ENCODE results near the gene FILIP1L. TPM values are rescaled to one million over a fixed set of nuclear protein-coding genes. Genes with fewer than 3 reads are reported as not detected.
A peak's percentile ranks its signal among the peaks of the same experiment; 100 is the strongest.

The FILIP1L gene
- total and polyA plus RNA-seq, 2 of the 4 experiments (the other 2 are of a cell fraction), result 11.5 to 19.9 TPM

DNA sequence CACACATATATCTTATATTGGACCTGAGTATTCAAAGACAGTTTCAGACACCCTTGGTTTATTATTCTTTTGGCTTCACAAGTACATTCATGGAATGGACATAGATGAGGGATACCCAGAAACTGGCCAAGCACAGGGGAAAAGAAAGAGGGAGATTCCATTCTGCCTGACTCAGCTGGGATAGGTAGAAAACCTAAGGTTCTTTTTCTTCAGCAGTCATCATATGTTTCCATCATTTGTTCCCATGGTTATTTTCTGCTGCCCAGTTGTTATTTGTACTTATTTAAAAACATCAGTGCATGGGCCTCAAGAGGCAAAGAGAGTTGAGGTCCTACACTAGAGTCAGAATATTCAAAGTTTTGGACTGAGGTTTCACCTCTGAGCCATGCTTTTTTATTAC, 91.8 kb downstream of the FILIP1L start:
- H3K4me1 ChIP-seq (ENCODE audit: control insufficient read depth, insufficient read depth, low read length), result peaks cover 11% of the 10 kb centered on the region
- dilution Hi-C loops (cut with HindIII; ENCODE audit: low sequenced_read_pairs, unreplicated experiment), result no loop called here
- H2BK20ac ChIP-seq (ENCODE audit: low read depth, low read length), result no peak overlapping the region
- ATAC-seq (ENCODE audit: low read depth) (no peak), DNase-seq (no peak)
- no peak overlapping the region for H4K5ac ChIP-seq (ENCODE audit: low read depth, low read length)
- POLR2A ChIA-PET (ENCODE audit: unreplicated experiment), result no interaction called here
- H4K8ac ChIP-seq (ENCODE audit: low read depth in 2 of 2, low read length in 2 of 2), result no peak overlapping the region
- no peak overlapping the region for H2AFZ ChIP-seq (replicated peaks; ENCODE audit: low read length, poor library complexity)
- BruUV-seq (replicated peaks), result no TSS peak
- no peaks in the 10 kb centered on the region; the same call in 1 of the 2 replicates for H3K9me1 ChIP-seq (ENCODE audit: insufficient read depth, low read length)
- no peak overlapping the region for H2BK15ac ChIP-seq (ENCODE audit: low read depth, low read length)
- H3K18ac ChIP-seq (ENCODE audit: low read depth, low read length), result no peak overlapping the region
- intact Hi-C loops (cut with micrococcal nuclease), result loop anchor here (5.0 kb wide), 1 partner anchor 50 kb away; no protein-coding TSS in a partner anchor
- no peak overlapping the region for H2BK5ac ChIP-seq (ENCODE audit: low read depth, low read length, poor library complexity, severe bottlenecking)
- no peak overlapping the region for H2AK9ac ChIP-seq (replicated peaks; ENCODE audit: low read depth, low read length, poor library complexity)
- peak overlapping the region; percentile 17; the same call in 1 of the 2 replicates for H4K91ac ChIP-seq (ENCODE audit: insufficient read depth, low read depth, low read length)
- no peak overlapping the region for H3K9ac ChIP-seq (ENCODE audit: low read depth, low read length)
- no peak overlapping the region for H3K4me3 ChIP-seq (ENCODE audit: insufficient read depth, low read depth, low read length)
- TF ChIP-seq CEBPB (IDR thresholded peaks at IDR 0.05; ENCODE audit: low read depth, low read length), result no peak
- no peak for TF ChIP-seq FOS (IDR thresholded peaks at IDR 0.05; ENCODE audit: low read depth, low read length)
- TF ChIP-seq CHD1 (IDR thresholded peaks at IDR 0.05; ENCODE audit: low read depth, low read length), result no peak
- no peak for TF ChIP-seq RAD21 (IDR thresholded peaks at IDR 0.05; ENCODE audit: low read length)
- no peak for TF ChIP-seq MXI1 (IDR thresholded peaks at IDR 0.05; ENCODE audit: borderline replicate concordance, low read depth, low read length)
- no peak for TF ChIP-seq SMC3 (IDR thresholded peaks at IDR 0.05; ENCODE audit: low read depth, low read length)
- no peak for TF ChIP-seq POLR2A (IDR thresholded peaks at IDR 0.05; ENCODE audit: low read depth, low read length)
- TF ChIP-seq MAZ (IDR thresholded peaks at IDR 0.05; ENCODE audit: borderline replicate concordance, low read depth, low read length), result no peak
- no peak for TF ChIP-seq MAFK (IDR thresholded peaks at IDR 0.05; ENCODE audit: low read depth, low read length)
- no peak for TF ChIP-seq RFX5 (IDR thresholded peaks at IDR 0.05; ENCODE audit: low read depth, low read length)
- TF ChIP-seq BHLHE40 (IDR thresholded peaks at IDR 0.05; ENCODE audit: low read depth, low read length), result no peak
- TF ChIP-seq, protein P1, sequence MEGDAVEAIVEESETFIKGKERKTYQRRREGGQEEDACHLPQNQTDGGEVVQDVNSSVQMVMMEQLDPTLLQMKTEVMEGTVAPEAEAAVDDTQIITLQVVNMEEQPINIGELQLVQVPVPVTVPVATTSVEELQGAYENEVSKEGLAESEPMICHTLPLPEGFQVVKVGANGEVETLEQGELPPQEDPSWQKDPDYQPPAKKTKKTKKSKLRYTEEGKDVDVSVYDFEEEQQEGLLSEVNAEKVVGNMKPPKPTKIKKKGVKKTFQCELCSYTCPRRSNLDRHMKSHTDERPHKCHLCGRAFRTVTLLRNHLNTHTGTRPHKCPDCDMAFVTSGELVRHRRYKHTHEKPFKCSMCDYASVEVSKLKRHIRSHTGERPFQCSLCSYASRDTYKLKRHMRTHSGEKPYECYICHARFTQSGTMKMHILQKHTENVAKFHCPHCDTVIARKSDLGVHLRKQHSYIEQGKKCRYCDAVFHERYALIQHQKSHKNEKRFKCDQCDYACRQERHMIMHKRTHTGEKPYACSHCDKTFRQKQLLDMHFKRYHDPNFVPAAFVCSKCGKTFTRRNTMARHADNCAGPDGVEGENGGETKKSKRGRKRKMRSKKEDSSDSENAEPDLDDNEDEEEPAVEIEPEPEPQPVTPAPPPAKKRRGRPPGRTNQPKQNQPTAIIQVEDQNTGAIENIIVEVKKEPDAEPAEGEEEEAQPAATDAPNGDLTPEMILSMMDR (conservative IDR thresholded peaks at IDR 0.05; ENCODE audit: low read depth, low read length), result no peak
- TF ChIP-seq, protein P2, sequence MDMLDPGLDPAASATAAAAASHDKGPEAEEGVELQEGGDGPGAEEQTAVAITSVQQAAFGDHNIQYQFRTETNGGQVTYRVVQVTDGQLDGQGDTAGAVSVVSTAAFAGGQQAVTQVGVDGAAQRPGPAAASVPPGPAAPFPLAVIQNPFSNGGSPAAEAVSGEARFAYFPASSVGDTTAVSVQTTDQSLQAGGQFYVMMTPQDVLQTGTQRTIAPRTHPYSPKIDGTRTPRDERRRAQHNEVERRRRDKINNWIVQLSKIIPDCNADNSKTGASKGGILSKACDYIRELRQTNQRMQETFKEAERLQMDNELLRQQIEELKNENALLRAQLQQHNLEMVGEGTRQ (IDR thresholded peaks at IDR 0.05; ENCODE audit: low read depth, low read length), result no peak
- no peak for TF ChIP-seq NFE2L2 (IDR thresholded peaks at IDR 0.05; ENCODE audit: low read depth, low read length)
- no peak for TF ChIP-seq RCOR1 (IDR thresholded peaks at IDR 0.05; ENCODE audit: insufficient replicate concordance, low read length)
- TF ChIP-seq, protein P3, sequence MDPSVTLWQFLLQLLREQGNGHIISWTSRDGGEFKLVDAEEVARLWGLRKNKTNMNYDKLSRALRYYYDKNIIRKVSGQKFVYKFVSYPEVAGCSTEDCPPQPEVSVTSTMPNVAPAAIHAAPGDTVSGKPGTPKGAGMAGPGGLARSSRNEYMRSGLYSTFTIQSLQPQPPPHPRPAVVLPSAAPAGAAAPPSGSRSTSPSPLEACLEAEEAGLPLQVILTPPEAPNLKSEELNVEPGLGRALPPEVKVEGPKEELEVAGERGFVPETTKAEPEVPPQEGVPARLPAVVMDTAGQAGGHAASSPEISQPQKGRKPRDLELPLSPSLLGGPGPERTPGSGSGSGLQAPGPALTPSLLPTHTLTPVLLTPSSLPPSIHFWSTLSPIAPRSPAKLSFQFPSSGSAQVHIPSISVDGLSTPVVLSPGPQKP (IDR thresholded peaks at IDR 0.05; ENCODE audit: borderline replicate concordance, low read depth, low read length), result no peak
- H3K79me1 ChIP-seq (ENCODE audit: low read depth in 1 of 2, low read length in 2 of 2), result no peaks in the 10 kb centered on the region; a peak in 2 of 4 replicates
- no peak overlapping the region for H3K27ac ChIP-seq (ENCODE audit: insufficient read depth, low read length)
- H3K4me2 ChIP-seq (ENCODE audit: low read depth, low read length), result no peak overlapping the region
- H3K4ac ChIP-seq (ENCODE audit: low read depth, low read length), result no peak overlapping the region
- H2BK120ac ChIP-seq (ENCODE audit: low read depth, low read length), result no peak overlapping the region
- H3K9me3 ChIP-seq (ENCODE audit: control insufficient read depth, insufficient read depth, low read length), result no peaks in the 10 kb centered on the region
- no peaks in the 10 kb centered on the region for H4K20me1 ChIP-seq (ENCODE audit: insufficient read depth, low read length)
- no peaks in the 10 kb centered on the region for H3K27me3 ChIP-seq (ENCODE audit: control insufficient read depth, insufficient read depth, low read length)
- H3K14ac ChIP-seq (replicated peaks; ENCODE audit: low read depth, low read length), result no peak overlapping the region
- no peaks in the 10 kb centered on the region for H3K36me3 ChIP-seq (ENCODE audit: control insufficient read depth, insufficient read depth, low read length)
- CTCF ChIA-PET, result interaction anchor here (0.6 kb wide), 1 partner anchor 12 kb away, joined by 5 read pairs; no protein-coding TSS in a partner anchor
- H2AK5ac ChIP-seq (ENCODE audit: low read depth, low read length), result no peak overlapping the region
- no peak overlapping the region for H3K56ac ChIP-seq (ENCODE audit: extremely low read depth, insufficient read depth, low read length)
- H3K23ac ChIP-seq (ENCODE audit: low read depth, low read length), result no peak overlapping the region
- in situ Hi-C loops (cut with MboI; ENCODE audit: low sequenced_read_pairs), result no loop called here

All from IMR-90 (cell line).